ENCODE measurements around the gene RPL28.

The RPL28 gene

DNA sequence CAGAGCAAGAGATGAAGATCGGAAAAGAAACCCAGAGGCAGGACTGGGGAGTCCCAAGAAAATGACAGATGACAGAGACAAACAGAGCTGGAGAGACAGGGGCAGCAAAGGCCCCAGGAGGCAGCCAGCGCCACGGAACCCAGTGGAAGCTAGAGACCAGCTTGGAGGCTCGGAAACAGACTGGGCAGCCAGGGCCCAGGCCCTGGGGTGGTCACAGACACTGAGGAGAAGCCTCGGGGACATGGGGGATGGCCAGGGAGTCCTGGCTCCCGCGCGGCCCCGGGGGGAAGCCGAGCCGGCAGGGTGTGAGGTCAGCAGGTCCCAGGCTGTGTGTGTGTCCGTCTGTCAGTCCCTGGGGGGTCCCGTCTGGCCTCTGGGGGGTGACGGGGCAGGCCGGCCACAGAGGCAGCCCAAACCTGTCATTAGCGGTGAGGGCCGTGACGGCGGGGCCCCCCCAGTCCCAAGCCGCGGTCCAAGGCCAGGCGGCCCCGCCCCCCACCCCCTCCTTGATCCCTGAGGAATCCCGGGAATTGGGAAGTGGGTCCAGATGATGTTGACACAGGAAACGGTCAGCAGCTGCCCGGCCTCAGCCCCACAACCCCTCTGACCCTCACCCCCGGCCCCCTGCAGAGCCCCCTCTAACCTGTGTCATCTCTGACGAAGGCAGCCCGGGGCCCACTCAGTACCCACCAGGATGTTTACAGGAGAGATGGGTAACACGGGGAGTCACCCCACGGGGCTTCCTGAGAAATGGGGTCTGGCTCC, 11.6 kb upstream of the RPL28 start:
- no peak for DNase-seq (ENCODE audit: low read depth)

DNA sequence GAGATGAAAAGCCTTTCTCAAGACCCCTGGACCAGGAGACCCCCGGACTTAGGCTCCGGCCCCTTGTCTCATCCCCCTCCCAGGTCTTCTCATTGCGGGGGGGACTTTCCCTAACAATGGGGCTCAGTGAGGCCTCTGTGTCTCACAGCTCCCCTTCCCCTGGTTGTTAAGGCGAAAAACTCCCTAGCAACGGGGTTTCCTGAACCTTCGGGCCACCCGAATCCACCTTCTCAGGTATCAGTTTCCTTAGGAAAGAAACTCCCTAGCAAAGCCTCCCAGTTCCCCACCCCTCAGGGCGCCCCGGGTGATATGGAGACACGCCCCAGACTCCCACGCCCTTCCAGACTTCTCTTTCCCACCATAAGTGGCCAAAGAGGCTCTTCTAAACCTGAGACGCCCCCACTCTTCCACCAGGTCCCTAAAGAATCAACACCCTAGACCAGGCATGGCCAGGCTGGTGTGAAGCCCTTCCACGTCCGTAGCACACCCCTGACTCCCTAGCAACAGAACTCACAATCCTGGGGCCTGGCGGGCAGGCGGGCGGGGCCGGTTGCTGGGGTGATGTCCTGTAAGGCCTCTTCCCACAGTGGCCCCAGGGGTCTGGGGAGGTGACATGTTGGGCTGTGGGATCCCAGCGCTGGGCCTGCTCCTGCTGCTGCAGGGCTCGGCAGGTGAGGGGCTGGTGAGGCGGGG, 9.3 kb upstream of the RPL28 start, which contains the start of gene TMEM190:
TMEM190 (plus strand) TSS at position 586 of the 693 bp plus-strand sequence; CDS start at position 614, 28 bp downstream.
- no peak for DNase-seq (ENCODE audit: low read depth)

DNA sequence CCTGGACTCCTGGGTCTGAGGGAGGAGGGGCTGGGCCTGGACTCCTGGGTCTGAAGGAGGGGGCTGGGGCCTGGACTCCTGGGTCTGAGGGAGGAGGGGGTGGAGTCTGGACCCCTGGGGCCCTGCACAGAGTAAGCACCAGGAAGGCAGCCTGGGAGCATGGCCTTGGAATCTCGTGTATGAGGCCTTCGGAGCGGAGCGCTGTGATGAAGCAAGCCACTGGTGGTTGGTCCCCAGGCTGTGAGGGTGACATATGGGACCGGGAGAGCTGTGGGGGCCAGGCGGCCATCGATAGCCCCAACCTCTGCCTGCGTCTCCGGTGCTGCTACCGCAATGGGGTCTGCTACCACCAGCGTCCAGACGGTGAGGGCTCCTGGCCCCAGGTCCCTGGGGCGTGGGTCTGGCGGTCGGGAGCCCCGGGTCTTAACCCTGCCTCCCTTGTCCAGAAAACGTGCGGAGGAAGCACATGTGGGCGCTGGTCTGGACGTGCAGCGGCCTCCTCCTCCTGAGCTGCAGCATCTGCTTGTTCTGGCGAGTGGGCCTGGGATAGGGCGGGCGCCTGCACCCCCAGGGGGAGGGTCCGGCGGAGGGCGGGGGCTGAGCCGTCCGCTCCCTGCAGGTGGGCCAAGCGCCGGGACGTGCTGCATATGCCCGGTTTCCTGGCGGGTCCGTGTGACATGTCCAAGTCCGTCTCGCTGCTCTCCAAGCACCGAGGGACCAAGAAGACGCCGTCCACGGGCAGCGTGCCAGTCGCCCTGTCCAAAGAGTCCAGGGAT, 8.2 kb upstream of the RPL28 start:
- DNase-seq (ENCODE audit: low read depth), result no peak

DNA sequence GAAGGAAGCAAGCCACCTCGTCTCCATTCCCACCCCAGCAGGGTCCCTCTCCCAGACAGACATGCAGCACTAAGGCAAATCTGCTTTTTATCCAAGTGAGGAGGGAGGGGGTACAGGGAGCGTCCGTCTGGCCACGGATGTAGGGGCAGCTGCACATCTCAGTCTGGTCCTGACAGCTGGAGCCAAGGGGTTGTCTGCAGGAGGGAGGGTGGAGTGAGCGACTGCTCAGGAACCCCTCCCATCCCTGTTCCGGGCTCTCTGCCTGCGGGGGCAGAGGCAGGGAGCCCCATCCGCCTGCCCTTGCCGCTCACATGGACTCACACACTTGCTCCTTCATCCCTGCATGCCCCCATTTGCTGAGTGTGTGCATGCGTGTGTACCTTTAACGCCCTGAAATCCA, 6.6 kb upstream of the RPL28 start:
- DNase-seq (ENCODE audit: low read depth), result no peak

DNA sequence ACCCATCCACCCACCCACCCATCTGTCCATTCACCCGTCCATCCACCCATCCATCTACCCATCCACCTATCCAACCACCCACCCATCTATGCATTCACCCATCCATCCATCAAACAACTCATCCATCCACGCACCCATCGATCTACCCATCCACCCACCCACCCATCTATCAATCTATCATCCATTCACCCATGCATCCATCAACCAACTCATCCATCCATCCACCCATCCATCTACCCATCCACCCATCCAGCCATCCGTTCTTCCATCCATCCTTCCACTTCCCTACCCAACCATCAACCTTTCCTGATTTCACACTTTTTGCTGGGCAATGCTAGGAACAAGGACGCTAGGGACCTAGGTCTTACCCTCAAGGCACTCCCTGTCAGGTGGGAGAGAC, 3.7 kb upstream of the RPL28 start:
- DNase-seq (ENCODE audit: low read depth), result no peak

DNA sequence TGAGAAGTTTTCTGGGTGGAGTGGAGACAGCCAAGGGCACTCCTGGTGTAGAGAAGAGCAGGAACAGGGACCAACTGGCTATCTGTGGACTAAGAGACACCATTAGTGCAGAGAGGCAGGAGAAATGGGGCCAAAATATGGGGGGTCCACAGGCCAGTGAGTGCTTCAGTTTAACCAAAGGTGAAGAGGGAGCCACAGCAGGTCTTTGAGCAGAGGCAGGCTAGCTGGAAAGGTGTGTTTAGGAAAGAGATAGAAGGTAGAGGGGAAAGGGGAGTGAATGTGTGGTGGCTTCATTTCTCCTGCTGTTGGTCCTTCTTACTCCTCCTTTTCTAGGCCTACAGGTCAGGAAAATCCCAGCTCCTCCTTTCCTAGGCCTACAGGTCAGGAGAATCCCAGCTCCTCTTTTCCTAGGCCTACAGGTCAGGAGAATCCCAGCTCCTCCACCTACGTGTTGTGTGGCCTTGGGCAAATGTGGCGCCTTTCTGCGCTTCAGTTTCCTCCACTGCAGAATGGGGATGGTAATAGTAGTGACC, 3.1 kb upstream of the RPL28 start:
- DNase-seq (ENCODE audit: low read depth), result no peak

DNA sequence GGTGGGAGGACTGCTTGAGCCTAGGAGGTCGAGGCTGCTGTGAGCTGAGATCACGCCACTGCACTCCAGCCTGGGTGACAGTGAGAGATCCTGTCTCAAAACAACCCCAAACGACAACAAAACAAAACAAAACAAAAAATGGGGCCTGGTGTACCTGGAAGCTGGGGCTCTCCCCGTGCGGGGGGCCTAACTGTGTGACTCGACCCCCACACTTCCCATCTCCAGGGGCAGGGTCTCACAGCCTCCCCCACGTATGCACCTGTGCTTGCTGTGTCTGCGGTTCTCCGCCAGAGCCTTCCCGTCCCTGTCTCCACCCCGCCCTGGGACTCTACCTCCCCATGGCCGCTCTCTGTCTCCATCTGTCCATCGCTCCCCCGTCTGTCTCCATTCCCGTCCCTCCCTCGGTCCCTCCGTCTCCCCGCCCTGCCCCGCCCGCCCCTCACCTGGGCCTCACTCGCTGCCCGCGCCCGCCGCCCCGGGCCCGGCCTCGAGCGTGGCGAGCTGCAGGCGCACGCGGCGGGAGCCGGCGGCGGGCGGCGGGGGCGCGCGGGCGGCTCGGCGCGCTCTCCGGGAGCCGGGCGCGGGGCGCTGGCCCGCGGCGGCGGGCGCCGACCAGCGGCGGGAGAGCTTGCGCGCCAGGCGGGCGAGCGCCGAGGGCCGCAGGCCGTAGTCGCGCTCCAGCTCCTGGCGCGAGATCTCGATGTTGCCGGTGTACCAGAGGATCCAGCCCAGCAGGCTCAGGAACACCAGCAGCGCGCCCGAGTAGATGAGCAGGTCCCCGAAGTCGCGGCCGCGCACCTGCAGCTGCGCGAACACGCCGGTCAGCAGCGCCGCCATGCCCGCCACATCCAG, 2.2 kb upstream of the RPL28 start:
- no peak for DNase-seq (ENCODE audit: low read depth)

DNA sequence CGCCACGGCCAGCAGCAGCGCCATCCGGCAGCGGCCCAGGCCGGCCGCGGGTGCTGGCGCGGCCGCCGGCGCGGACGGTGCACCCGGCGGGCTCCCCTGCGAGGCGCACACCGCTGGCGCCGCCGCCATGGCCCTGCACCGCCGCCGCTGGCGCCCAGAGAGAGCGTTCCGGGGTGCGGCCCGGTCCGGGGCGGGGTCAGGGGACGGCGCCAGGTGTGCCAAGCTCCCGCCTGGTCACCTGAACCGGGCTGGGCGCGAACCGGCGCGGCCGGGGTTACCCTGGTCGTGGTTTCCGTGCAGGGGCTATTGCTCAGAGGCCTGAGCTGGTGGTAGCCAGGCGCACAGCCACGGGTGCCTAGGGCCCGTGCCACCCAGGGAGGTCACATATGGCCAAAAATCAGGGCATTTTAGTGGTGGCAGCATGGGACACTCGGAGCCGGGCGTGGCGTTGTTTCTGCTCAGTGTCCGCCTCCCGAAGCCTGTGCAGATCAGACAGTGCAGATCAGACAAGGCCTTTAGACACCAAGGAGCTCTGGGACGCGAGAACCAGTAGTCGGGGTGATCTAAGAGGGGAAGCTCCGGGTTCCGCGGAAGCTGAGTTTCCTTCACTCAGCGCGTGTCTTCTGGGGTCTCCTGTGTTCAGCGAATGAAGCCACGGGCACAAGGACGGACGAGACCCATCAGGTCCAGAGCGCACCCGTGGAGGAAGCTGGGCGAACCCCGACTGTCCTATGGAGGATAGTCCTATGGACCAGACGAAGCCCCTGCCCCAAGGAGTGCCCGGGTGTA, 1.4 kb upstream of the RPL28 start, which contains the start of gene TMEM238:
TMEM238 (minus strand) TSS at position 162 of the 789 bp plus-strand sequence; CDS start at position 129, 33 bp downstream.
- DNase-seq (ENCODE audit: low read depth), result no peak

DNA sequence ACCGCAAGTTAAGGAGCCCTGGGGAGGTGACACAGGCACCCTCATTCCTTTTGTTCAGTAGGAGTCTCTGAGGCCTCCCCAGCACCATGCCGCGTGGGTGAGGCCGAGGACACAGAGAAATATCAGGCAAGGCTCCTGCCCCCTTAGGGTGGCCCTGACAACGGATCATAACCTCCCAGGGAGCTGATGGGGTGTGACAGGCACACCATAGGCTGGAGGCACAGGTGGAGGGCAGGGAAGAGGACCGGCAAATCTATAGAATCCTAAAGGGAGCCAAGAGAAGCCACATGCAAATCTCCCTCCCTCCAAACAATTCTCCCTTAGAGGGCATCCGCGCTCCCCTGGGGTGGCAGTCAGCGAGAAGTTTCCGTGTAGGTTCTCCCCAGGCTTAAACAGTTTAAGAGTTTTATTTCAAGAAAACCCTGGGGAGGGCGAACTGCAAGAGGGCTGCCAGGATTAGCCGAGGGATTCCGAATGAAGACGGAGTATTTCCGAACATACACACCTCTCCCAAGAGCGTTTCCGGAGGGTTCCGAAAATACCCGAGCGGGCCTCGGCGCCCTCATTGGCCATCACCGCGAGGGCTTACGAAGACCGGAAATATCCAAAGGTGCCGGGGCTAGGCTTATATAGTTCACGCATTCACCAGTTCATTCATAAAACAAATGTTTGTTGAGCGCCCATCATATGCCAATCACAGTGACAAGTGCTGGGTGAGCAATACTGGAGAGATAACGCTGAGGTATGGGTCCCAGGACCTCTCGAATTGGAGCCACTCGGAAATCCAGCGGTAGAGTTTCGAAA, 610 bp upstream of the RPL28 start:
- DNase-seq (ENCODE audit: low read depth), result peak; percentile 88

DNA sequence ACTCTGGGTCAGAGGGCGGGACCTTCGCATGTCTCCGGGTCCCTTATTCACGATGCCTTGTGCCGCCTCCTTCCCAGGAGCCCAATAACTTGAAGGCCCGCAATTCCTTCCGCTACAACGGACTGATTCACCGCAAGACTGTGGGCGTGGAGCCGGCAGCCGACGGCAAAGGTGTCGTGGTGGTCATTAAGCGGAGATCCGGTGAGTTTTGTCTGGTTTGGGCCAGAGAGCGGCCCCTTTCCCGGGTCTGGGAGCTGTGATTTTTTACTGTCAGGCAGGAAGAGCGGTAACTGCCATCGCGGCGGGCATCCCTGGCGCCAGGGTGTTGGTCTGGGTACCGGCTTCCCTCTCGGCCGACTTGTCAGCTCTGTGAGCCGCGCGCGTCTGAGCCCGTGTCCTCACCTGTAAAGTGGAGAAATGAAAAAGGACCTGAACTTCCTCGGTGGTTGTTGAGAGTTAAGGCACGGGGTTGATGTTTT, 800 bp downstream of the RPL28 start:
- DNase-seq (ENCODE audit: low read depth), result no peak

DNA sequence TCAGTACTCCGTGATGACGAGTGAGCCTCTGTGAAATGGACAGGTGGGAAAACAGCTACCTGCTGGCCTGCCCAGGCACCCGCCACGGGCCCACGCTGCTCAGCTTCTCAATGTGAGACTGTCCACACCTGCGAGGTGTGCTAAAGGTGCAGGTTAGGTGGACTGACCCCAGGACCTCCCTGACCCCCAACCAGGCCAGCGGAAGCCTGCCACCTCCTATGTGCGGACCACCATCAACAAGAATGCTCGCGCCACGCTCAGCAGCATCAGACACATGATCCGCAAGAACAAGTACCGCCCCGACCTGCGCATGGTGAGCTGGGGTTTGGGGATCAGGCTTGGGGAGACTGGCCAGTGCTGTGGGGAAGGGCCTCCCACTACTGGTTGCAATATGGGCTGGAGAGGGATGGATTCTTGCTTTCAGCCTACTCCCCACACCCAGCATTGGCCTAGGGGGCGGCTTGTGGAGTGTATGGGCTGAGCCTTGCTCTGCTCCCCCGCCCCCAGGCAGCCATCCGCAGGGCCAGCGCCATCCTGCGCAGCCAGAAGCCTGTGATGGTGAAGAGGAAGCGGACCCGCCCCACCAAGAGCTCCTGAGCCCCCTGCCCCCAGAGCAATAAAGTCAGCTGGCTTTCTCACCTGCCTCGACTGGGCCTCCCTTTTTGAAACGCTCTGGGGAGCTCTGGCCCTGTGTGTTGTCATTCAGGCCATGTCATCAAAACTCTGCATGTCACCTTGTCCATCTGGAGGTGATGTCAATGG, 2.2 kb downstream of the RPL28 start:
- DNase-seq (ENCODE audit: low read depth), result no peak

DNA sequence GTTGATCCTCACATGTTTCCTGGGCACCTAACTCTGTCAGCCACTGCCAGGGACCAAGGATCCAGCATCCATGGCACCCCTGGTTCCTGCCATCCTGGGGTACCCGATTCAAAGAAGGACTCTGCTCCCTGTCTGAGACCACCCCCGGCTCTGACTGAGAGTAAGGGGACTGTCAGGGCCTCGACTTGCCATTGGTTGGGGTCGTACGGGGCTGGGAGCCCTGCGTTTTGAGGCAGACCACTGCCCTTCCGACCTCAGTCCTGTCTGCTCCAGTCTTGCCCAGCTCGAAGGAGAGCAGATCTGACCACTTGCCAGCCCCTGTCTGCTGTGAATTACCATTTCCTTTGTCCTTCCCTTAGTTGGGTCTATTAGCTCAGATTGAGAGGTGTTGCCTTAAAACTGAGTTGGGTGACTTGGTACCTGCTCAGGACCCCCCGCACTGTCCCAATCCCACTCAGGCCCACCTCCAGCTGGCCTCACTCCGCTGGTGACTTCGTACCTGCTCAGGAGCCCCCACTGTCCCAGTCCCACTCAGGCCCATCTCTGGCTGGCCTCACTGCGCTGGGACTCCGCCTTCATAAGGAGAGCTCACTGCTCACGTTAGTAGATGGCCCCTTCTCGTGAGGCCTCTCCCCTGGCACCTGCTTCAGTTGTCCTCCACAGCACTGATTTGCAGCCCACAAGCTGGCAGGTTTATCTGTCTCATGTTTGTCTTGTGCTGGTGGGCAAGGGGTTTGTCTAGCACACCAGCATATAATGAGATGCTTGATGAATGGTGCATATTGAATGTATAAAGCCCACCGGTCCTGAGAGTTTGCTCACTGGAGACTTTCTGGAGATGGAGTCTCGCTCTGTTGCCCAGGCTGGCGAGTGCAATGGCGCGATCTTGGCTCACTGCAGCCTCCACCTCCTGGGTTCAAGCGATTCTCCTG, 3.9 kb downstream of the RPL28 start:
- DNase-seq (ENCODE audit: low read depth), result no peak

DNA sequence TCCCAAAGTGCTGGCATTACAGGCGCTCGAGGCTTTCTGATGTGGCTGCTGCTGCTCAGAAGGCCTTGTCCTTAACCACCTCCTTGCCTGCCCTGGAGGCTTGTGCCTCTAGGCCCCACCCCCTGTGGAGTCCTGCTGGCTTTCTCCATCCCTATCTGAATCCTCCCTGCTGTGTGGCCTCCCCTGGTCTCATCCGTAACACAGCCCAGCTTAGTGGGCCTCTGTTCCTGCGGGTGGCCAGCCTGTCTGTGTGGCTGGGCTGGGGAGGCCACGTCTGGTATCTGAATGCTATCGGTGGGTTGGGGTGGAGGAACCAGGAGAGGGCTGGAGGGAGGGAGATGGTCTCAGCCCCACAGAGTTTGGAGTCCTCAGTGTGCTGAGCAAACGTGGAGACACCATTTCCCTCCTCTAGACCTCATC, 4.7 kb downstream of the RPL28 start:
- no peak for DNase-seq (ENCODE audit: low read depth)

DNA sequence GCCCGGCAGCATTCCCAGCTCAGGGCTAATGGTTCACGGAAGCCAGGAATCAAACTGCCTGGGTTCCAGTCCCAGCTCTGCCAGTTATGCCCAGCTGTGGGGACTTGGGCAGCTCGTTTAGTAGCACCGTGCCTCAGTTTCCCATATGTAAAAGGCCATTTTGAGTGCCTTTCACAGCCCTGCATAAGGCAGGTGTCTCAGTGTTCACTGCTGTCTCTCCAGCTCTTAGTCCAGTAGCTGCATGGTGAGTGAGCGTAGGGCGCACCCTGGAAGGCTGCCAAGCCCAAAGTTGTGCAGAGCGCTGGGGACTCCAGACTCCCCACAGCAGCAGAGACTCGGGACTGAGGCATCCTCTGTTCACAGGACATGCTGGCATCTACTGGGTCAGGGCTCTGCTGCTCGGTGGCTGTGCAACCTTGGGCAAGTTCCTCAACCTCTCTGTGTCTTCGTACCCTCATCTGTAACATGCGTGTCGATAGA, 5.5 kb downstream of the RPL28 start:
- DNase-seq (ENCODE audit: low read depth), result no peak

DNA sequence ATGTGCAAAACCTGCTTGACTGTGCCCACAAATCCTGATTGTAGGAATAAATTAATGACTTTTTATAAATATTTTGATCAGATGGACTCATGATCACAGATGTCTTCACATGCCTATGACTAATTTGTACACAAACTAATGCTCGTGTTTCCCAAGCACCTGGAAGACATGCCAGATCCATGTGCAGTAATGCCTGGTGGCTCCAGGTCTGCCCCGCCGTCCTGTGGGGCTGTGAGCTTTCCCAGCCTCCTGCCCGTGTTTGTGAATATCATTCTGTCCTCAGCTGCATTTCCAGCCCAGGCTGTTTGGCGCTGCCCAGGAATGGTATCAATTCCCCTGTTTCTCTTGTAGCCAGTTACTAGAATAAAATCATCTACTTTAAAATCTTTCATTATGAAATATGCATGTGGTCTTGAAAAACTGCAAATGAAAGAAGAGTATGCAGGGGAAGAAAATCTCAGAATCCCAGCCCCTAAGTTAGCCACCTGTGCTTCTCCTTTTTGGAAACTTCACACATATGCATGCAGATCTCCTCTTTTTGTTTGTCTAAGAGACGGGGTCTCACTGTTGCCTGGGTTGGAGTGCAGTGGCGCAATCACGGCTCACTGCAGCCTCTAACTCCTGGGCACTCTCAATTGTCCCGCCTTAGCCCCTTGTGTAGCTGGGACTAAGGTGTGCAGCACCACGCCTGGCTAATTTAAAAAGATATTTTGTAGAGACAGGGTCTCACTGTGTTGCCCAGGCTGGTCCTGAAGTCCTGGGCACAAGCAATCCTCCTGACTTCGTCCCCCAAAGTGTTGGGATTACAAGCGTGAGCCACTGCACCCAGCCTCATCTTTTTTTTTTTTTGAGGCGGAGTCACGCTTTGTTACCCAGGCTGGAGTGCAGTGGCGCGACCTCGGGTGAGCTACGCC, 6.2 kb downstream of the RPL28 start:
- no peak for DNase-seq (ENCODE audit: low read depth)

All from stimulated activated CD4-positive, alpha-beta T cell treated with anti-CD3 and anti-CD28 coated beads, Interleukin-2, amount 100 ng/mL, for 4 hours (primary cell).